Measurements from ENCODE around the gene NT5DC4.

GRCh38 chr2:112733456-112733855 lies 12.6 kb downstream of the NT5DC4 start:
- TF ChIP-seq POLR2A (IDR thresholded peaks at IDR 0.05), result no peak
- no peak for TF ChIP-seq CTCF (IDR thresholded peaks at IDR 0.05)
